ENCODE results near the gene MRPS22.

GRCh38 chr3:139378587-139379241 lies 34.9 kb downstream of the MRPS22 start:
- TF ChIP-seq, protein P1, sequence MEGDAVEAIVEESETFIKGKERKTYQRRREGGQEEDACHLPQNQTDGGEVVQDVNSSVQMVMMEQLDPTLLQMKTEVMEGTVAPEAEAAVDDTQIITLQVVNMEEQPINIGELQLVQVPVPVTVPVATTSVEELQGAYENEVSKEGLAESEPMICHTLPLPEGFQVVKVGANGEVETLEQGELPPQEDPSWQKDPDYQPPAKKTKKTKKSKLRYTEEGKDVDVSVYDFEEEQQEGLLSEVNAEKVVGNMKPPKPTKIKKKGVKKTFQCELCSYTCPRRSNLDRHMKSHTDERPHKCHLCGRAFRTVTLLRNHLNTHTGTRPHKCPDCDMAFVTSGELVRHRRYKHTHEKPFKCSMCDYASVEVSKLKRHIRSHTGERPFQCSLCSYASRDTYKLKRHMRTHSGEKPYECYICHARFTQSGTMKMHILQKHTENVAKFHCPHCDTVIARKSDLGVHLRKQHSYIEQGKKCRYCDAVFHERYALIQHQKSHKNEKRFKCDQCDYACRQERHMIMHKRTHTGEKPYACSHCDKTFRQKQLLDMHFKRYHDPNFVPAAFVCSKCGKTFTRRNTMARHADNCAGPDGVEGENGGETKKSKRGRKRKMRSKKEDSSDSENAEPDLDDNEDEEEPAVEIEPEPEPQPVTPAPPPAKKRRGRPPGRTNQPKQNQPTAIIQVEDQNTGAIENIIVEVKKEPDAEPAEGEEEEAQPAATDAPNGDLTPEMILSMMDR (IDR thresholded peaks at IDR 0.05), result no peak
- no peak for TF ChIP-seq POLR2A (IDR thresholded peaks at IDR 0.05)
